GM18909 (cell line): ENCODE results near the gene FAAH.

Source experiments
- ATAC-seq: cut with Tn5 transposase; IDR thresholded peaks from one replicate; pipeline ENCODE4 v1.9.1; 2021; ENCODE audit warnings: mild to moderate bottlenecking; ENCODE audit not compliant: unreplicated experiment, poor library complexity

FAAH gene

DNA sequence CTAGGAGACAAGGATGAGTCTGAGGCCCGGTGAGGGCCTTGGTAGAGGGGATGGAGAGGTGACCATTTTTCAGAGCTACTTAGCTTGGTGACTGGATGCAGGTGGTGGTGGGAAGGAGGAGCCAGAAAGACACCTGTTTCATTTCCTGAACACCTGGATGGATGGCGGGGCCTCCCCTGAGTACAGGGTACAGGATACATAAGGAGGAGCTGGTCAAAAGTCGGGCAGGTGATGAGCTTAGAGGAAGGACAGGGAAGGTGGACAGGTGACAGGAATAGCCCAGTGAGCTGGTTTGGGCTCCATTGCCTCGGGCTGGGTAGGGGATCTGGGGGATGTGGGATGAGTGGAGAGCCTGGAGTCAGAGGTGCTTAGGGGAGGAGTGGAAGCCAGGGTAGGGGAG is 6.3 kb downstream of the FAAH start:
- no peak for ATAC-seq

- ATAC-seq = no peak
Measured at GRCh38 chr1:46401154-46401913, 7.2 kb downstream of the FAAH start.

GRCh38 chr1:46401964-46402626 is 8.0 kb downstream of the FAAH start:
- ATAC-seq = no peak

DNA sequence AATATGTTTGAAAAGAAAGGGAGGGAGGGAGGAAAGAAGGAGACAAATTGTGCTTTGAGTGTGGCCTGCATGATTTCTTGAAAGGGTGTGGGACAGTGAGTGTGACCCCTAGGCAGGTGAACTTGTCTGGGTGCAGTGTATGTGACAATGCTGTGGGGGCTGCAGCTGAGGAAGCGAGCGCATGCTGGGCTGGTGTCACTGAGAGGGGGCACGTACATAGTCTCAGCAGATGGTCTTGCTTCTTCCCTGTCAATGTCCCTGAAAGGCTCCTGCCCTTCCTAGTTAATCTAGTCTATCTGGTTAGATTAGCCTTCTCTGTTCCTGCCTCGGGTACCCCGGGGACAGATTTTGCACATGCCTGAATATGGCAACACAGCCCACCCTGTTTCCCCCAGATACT is 9.8 kb downstream of the FAAH start:
- no peak for ATAC-seq

GRCh38 chr1:46404482-46405196 is 10.5 kb downstream of the FAAH start:
- no peak for ATAC-seq

- no peak for ATAC-seq
Measured at GRCh38 chr1:46405197-46405555, 11.1 kb downstream of the FAAH start.

DNA sequence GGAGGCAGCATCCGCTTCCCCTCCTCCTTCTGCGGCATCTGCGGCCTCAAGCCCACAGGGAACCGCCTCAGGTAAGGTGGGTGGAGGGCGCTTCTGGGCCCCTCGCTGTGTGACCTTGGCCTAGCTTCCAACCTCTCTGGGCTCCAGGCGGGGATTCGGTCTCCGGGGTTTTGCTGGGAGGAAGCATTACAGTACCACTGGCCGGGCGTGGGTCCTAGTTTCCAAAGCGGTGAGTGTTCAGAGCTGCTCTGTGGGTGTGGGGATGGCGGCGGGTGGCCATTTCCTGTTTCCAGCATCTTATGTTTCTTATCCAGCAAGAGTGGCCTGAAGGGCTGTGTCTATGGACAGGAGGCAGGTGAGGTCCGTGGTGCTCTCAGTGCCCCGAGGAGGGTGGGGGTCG is 11.6 kb downstream of the FAAH start:
- no peak for ATAC-seq

GRCh38 chr1:46406881-46407608 is 12.9 kb downstream of the FAAH start:
- ATAC-seq = no peak

- no peak for ATAC-seq
Measured at GRCh38 chr1:46407636-46408035, 13.5 kb downstream of the FAAH start.

- ATAC-seq = no peak
Measured at GRCh38 chr1:46408356-46409062, 14.4 kb downstream of the FAAH start.

DNA sequence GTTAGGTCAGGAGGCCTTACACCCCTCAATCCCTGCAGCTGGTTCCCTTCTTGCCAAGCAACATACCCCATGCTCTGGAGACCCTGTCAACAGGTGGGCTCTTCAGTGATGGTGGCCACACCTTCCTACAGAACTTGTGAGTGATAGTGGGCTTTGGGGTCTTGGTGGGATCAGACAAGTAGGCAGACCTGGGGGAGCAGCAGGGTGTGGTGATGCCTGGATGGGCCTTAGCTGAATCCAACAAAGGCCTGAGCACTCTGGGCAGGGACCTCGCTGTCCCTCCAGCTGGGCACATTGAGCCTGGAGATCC is 14.9 kb downstream of the FAAH start:
- ATAC-seq = no peak

DNA sequence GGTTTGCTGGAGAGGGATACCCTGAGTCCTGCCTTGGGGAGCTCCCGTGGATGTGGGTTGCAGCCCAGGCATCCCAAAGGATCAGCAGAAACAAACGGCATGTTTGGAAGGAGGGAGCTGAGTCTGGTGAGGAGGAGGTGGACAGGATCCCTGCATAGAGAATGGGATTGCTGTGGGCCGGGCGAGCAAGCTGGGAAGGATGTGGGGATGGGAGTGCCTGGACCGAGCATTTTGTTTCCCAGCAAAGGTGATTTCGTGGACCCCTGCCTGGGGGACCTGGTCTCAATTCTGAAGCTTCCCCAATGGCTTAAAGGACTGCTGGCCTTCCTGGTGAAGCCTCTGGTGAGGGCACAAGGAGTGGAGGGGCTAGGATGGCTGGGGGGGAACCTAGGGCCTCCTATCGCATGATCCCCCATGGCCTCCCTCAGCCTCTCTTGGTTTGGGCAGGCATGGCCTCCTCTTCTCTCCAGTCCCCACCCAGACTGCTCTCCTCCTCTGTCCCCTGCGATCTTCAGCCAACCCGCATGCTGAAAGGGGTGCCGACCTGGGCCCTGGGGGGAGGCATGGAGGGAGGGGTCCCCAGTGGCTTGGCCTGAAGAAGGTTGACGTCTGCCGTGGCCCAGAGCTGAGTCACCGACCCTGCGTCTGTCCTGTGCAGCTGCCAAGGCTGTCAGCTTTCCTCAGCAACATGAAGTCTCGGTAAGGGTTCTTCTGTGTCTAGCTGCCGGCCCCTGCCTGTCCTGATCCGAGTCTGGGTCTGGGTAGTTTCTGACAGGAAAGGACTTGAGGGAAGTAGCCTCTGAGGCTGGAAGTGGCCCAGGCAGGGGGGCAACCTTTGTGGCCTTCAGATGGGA is 16.3 kb downstream of the FAAH start:
- no peak for ATAC-seq

GRCh38 chr1:46411010-46411405 is 16.9 kb downstream of the FAAH start:
- no peak for ATAC-seq

DNA sequence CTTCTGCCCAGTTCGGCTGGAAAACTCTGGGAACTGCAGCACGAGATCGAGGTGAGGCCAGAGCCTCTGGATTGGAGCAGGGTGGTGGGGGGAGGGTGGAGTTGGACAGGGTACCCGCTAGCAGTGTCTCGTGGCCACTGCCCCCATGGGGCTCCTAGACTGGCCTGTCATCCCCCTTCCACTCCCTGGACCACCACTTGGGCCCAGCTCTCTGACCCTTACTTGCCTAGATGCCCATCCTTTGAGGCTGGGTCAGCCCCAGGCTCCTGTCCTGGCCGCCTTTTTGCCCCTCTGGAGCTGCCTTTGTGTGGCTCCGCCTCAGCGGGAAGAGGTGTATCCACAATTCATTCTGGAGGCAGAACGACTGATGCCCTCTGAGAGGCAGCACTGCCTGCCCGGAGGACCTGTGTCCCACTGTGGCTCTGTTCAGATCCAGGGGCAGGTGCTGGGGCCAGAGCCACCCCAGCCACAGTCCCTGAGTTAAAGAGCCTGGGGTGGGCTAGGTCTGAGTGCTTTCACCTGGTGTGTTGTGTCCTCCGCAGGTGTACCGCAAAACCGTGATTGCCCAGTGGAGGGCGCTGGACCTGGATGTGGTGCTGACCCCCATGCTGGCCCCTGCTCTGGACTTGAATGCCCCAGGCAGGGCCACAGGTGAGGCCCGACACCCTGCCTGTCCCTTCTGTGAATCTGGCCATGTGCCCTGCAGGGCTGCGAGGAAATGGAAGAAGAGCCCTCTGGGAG is 17.7 kb downstream of the FAAH start:
- no peak for ATAC-seq

- ATAC-seq = no peak
Measured at GRCh38 chr1:46412893-46413595, 18.9 kb downstream of the FAAH start.

GRCh38 chr1:46413596-46413985 is 19.5 kb downstream of the FAAH start:
- no peak for ATAC-seq

- no peak for ATAC-seq
Measured at GRCh38 chr1:46415514-46415913, 21.4 kb downstream of the FAAH start.

- no peak for ATAC-seq
Measured at GRCh38 chr1:46418976-46419375, 24.9 kb downstream of the FAAH start.
